GM10248 (cell line): Measurements from ENCODE around the gene TUBGCP4.

Experiments used
- CTCF ChIA-PET: fragments of 300-600 bp; sonication (Branson Sonifier 250); formaldehyde crosslinking; extraction: SDS; loops from one replicate; lab custom pipeline; 2021; ENCODE audit warnings: antibody characterized with exemption; lab: Yijun Ruan, JAX
- POLR2A ChIA-PET: fragments of 350-650 bp; sonication (Branson Sonifier 250); formaldehyde crosslinking; extraction: SDS; loops from one replicate; lab custom pipeline; 2020; ENCODE audit warnings: antibody characterized with exemption; lab: Yijun Ruan, JAX
- DNase-seq: peaks from one replicate; pipeline ENCODE4 v3.0.0; 2012; ENCODE audit errors: extremely low spot score
- CTCF ChIP-seq: IDR thresholded peaks from 2 replicates; pipeline ENCODE4 v1.5.1; 2012; ENCODE audit warnings: mild to moderate bottlenecking, low read depth; ENCODE audit errors: extremely low read depth, missing control alignments, control extremely low read depth

Gene TUBGCP4

GRCh38 chr15:43412096-43412495 lies 41.2 kb downstream of the TUBGCP4 start:
- no peak for TF ChIP-seq CTCF
- ChIA-PET POLR2A (no interaction called here), CTCF (interaction anchor here (1.1 kb wide), 1 partner anchor 36 kb away, joined by 3 read pairs; no protein-coding TSS in a partner anchor)
- no peak for DNase-seq

GRCh38 chr15:43414196-43414595 lies 43.3 kb downstream of the TUBGCP4 start:
- ChIA-PET POLR2A (no interaction called here), CTCF (no interaction called here)
- no peak for TF ChIP-seq CTCF
- no peak for DNase-seq

GRCh38 chr15:43420435-43420834 lies 49.5 kb downstream of the TUBGCP4 start:
- TF ChIP-seq CTCF, result no peak
- DNase-seq, result no peak
- ChIA-PET POLR2A (no interaction called here), CTCF (interaction anchor here (1.3 kb wide), 1 partner anchor 8 kb away, joined by 5 read pairs; no protein-coding TSS in a partner anchor)

- POLR2A ChIA-PET, result no interaction called here
- DNase-seq, result no peak
- CTCF ChIA-PET, result interaction anchor here (1.3 kb wide), 1 partner anchor 8 kb away, joined by 5 read pairs; no protein-coding TSS in a partner anchor
- TF ChIP-seq CTCF, result no peak
Observed at GRCh38 chr15:43420876-43421275, 50.0 kb downstream of the TUBGCP4 start.

GRCh38 chr15:43423793-43424192 lies 52.9 kb downstream of the TUBGCP4 start:
- CTCF ChIA-PET, result interaction anchor here (1.0 kb wide), 1 partner anchor 17 kb away, joined by 3 read pairs; no protein-coding TSS in a partner anchor
- POLR2A ChIA-PET, result no interaction called here
- no peak for DNase-seq
- no peak for TF ChIP-seq CTCF

- ChIA-PET CTCF (no interaction called here), POLR2A (no interaction called here)
- TF ChIP-seq CTCF, result no peak
- DNase-seq, result no peak
Observed at GRCh38 chr15:43429687-43430086, 58.8 kb downstream of the TUBGCP4 start.
